ENCODE data around the gene MMP14.

The MMP14 gene

DNA sequence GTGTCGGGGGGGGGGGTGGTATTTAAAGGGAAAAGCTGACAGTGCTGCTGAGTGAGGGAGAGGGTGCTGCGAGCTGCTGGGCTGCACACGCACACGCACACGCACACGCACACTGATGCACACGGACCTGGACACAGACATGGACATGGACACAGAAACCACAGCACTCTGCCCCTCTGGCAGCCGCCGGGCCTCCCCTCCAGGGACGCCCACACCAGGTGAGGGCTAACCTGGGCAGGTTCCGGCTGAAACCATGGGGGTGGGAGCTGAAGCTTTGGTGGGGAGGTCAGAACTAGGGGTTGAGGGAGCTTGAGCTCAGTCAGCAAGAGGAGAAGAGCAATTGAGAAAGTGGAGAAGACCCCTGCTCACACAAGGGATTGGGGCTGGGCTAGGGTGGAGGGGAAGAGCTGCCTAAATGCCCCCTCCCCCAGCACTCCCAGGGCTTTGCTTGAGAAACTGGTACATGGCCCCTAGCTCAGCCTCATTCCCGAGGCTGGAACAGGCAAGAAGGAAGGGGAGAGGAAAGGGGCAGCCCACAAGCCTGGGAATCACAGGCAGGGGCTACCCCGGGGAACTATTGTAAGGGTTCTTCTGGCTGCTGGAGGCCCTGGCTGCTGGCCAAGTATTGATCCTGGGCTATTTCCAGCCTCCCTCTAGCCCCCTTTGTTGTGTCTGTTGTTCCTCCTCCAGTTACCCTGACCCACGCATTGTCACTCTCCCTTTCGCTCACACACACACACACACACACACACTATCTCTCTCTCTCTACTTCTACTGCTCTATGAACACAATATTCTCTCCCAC lies 47.0 kb downstream of the MMP14 start, which contains the start of gene REM2:
REM2 (plus strand) TSS at position 50 of the 804 bp plus-strand sequence; CDS start at position 116, 66 bp downstream.
- no peak within 1 kb of the TSS for H3K4me3 ChIP-seq (ENCODE audit: low read depth, low read length)

GRCh38 chr14:22884076-22884737 lies 47.8 kb downstream of the MMP14 start:
- TF ChIP-seq, protein P1, sequence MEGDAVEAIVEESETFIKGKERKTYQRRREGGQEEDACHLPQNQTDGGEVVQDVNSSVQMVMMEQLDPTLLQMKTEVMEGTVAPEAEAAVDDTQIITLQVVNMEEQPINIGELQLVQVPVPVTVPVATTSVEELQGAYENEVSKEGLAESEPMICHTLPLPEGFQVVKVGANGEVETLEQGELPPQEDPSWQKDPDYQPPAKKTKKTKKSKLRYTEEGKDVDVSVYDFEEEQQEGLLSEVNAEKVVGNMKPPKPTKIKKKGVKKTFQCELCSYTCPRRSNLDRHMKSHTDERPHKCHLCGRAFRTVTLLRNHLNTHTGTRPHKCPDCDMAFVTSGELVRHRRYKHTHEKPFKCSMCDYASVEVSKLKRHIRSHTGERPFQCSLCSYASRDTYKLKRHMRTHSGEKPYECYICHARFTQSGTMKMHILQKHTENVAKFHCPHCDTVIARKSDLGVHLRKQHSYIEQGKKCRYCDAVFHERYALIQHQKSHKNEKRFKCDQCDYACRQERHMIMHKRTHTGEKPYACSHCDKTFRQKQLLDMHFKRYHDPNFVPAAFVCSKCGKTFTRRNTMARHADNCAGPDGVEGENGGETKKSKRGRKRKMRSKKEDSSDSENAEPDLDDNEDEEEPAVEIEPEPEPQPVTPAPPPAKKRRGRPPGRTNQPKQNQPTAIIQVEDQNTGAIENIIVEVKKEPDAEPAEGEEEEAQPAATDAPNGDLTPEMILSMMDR (conservative IDR thresholded peaks at IDR 0.05; ENCODE audit: low read depth, low read length): no peak
- no peak for DNase-seq (ENCODE audit: low read depth)
- H3K4me3 ChIP-seq (ENCODE audit: low read depth, low read length): no peak overlapping the region

More for the DNA sequence above, 47.0 kb downstream of the MMP14 start, which contains the start of gene REM2:
- TF ChIP-seq, protein P1 (conservative IDR thresholded peaks at IDR 0.05; ENCODE audit: low read depth, low read length): no peak
- DNase-seq (ENCODE audit: low read depth): no peak

DNA sequence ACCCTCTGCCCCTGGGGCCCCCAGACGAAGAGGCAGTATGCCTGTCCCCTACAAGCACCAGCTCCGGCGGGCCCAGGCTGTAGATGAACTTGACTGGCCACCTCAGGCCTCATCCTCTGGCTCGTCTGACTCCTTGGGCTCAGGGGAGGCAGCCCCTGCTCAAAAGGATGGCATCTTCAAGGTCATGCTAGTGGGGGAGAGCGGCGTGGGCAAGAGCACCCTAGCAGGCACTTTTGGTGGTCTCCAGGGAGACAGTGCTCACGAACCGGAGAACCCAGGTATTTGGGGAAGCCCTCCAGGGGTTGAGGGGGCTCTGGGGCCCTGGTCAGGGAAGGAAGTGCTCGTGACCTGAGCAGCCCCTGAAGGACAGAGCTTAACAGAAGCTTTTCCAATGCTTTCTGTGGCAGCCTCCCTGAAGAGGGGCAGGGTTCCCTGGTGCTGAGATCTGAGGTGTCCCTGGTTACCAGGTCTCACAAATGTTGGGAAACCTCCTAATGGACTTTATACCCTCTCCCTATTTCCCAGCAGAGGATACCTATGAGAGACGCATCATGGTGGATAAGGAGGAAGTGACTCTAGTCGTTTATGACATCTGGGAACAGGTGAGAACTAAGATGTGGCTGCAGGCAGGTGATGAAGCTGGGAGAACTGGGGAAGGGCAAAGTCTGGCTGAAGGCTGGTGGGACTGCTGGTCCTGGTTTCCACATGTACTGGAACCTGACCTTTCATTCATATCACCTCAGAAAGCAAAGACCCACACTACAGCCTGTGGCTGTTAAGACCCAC lies 48.5 kb downstream of the MMP14 start:
- TF ChIP-seq, protein P1 (conservative IDR thresholded peaks at IDR 0.05; ENCODE audit: low read depth, low read length): no peak
- H3K4me3 ChIP-seq (ENCODE audit: low read depth, low read length): no peak overlapping the region
- DNase-seq (ENCODE audit: low read depth): no peak

GRCh38 chr14:22885975-22886374 lies 49.6 kb downstream of the MMP14 start:
- H3K4me3 ChIP-seq (ENCODE audit: low read depth, low read length): no peak overlapping the region
- TF ChIP-seq, protein P1 (conservative IDR thresholded peaks at IDR 0.05; ENCODE audit: low read depth, low read length): no peak
- DNase-seq (ENCODE audit: low read depth): no peak

DNA sequence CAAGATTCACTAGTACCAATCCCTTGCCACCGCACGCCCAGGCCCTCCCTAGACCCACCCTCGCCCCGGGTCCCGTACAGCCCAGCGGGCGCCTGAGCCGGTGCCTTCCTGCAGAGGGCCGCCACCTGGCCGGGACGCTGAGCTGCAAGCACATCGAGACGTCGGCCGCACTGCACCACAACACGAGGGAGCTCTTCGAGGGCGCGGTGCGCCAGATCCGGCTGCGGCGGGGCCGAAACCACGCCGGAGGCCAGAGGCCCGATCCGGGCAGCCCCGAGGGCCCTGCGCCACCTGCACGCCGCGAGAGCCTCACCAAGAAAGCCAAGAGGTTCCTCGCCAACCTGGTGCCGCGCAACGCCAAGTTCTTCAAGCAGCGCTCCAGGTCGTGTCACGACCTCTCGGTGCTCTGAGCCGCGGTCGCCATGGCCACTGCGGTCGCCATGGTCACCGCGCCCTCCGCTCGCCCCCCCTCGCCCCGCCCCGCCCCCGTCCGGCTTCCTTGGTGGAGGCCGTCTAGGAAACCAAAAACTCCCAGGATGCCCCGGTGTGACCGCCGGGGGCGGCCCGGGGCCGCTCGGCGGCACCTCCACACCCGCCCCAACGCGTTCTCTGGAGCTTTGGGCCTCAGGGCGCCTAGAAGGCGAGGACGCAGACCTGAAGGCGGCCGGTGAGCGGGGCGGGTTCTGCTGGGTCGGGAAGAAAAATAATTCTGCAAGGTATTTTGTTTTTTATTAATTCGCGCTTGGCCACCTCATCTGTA lies 50.3 kb downstream of the MMP14 start:
- TF ChIP-seq, protein P1 (conservative IDR thresholded peaks at IDR 0.05; ENCODE audit: low read depth, low read length): peak; percentile 4
- peak overlapping the region; percentile 68 for H3K4me3 ChIP-seq (ENCODE audit: low read depth, low read length)
- DNase-seq (ENCODE audit: low read depth): peak; percentile 54

DNA sequence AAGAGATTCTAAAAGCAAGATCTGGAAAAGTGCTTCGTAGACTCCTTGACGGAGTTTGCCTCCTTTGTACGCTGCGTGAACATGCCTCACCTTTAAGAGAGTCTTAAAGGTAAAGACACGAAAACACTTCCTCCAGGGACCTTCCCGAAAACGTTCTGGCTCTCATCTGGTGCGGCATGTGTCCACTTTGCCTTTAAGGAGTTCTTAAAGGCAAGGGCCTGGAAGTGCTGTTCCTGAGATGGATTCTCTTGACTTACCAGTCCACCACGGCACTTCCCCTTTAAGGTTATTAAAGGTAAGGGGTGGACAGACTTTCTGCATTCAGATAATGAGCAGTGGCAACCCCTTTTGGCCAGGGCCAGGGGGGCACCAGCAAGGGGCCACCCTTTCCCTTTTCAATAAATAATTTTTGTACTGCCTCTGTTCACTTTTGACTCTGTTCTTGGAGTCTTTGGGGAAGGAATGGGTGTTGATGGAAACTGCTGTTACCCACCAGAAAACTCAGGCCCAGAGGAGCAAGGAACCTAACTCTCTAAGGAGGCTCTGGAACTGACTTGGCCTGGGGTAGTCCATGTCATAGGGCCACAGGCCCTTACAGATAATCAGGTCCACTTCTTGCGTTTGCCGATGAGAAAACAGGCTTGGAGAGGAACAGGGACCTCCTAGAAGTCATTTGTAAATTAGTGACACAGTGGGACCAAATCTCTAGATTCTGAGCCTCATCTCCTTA lies 51.0 kb downstream of the MMP14 start:
- H3K4me3 ChIP-seq (ENCODE audit: low read depth, low read length): peak overlapping the region; percentile 68
- peak; percentile 92 for DNase-seq (ENCODE audit: low read depth)
- TF ChIP-seq, protein P1 (conservative IDR thresholded peaks at IDR 0.05; ENCODE audit: low read depth, low read length): no peak

Data from choroid plexus epithelial cell (primary cell).